Cardiac fibroblast (primary cell): ENCODE data around the gene TMED4.
A peak's percentile ranks its signal among the peaks of the same experiment; 100 is the strongest.

Experiments
- DNase-seq, 2 donors: peaks; one replicate each; pipeline versions ENCODE4 v3.0.0 to v3.0.0-alpha.2; 2010; ENCODE audit warnings: low read depth in 2 of 2
- H3K4me3 ChIP-seq, 2 donors: replicated peaks in 1 of 2; 1 replicate in 1 of 2; 2 replicates in 1 of 2; pipeline ENCODE4 v1.5.1; 2011; ENCODE audit warnings: low read depth in 2 of 2, low read length in 2 of 2, mild to moderate bottlenecking in 2 of 2, moderate library complexity in 1 of 2
- TF ChIP-seq, protein P1 (sequence below): IDR thresholded peaks from one replicate; pipeline ENCODE4 v1.5.1; 2011; ENCODE audit warnings: low read depth, mild to moderate bottlenecking, low read length, inconsistent platforms

The TMED4 gene

GRCh38 chr7:44617225-44617890, 35.3 kb upstream of the TMED4 start:
- TF ChIP-seq, protein P1, sequence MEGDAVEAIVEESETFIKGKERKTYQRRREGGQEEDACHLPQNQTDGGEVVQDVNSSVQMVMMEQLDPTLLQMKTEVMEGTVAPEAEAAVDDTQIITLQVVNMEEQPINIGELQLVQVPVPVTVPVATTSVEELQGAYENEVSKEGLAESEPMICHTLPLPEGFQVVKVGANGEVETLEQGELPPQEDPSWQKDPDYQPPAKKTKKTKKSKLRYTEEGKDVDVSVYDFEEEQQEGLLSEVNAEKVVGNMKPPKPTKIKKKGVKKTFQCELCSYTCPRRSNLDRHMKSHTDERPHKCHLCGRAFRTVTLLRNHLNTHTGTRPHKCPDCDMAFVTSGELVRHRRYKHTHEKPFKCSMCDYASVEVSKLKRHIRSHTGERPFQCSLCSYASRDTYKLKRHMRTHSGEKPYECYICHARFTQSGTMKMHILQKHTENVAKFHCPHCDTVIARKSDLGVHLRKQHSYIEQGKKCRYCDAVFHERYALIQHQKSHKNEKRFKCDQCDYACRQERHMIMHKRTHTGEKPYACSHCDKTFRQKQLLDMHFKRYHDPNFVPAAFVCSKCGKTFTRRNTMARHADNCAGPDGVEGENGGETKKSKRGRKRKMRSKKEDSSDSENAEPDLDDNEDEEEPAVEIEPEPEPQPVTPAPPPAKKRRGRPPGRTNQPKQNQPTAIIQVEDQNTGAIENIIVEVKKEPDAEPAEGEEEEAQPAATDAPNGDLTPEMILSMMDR = no peak
- DNase-seq = peak; percentile 36 to 78
- no peak overlapping the region for H3K4me3 ChIP-seq

- TF ChIP-seq, protein P1 = no peak
- no peak for DNase-seq
- H3K4me3 ChIP-seq = no peak overlapping the region
Observed at GRCh38 chr7:44616545-44616944, 34.5 kb upstream of the TMED4 start.

DNA sequence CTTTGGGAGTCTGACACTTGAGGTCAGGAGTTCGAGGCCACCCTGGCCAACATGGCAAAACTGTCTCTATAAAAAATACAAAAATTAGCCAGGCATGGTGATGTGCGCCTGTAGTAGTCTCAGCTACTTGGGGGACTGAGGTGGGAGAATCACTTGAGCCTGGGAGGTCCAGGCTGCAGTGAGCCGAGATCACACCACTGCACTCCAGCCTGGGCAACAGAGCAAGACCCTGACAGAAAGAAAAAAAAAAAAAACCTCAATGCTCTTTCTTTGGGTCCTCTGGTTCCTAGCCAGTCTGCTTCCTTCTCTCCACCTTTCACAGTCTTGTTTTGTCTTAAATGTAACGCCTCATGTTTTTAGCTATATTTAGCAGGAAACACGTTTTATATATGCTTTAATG, 33.8 kb upstream of the TMED4 start:
- TF ChIP-seq, protein P1 = no peak

GRCh38 chr7:44615149-44615611, 33.1 kb upstream of the TMED4 start:
- DNase-seq = peak in 1 of 2 donors; percentile 35
- H3K4me3 ChIP-seq = no peak overlapping the region
- TF ChIP-seq, protein P1 = no peak

More for the DNA sequence above, 33.8 kb upstream of the TMED4 start:
- H3K4me3 ChIP-seq = no peak overlapping the region
- no peak for DNase-seq

- TF ChIP-seq, protein P1 = no peak
- DNase-seq = no peak
- H3K4me3 ChIP-seq = no peak overlapping the region
Observed at GRCh38 chr7:44609829-44610228, 27.8 kb upstream of the TMED4 start.

GRCh38 chr7:44608916-44609648, 27.1 kb upstream of the TMED4 start:
- TF ChIP-seq, protein P1 = no peak
- no peak overlapping the region for H3K4me3 ChIP-seq
- DNase-seq = peak in 1 of 2 donors; percentile 56
